Measurements from ENCODE around the gene INF2.

- TF ChIP-seq CTCF (IDR thresholded peaks at IDR 0.05; ENCODE audit: low read length) = no peak
- TF ChIP-seq EZH2 (IDR thresholded peaks at IDR 0.05; ENCODE audit: borderline replicate concordance, low read length) = no peak
Observed at GRCh38 chr14:104714681-104715080, 25.3 kb downstream of the INF2 start.
